HEK293 (cell line): ENCODE results near the gene ATP5MC2.
A peak's percentile ranks its signal among the peaks of the same experiment; 100 is the strongest.

Experiments used
- MEIS1 ChIP-seq: sonication (generic); formaldehyde crosslinking; IDR thresholded peaks from 2 replicates; pipeline ENCODE4 v1.8.1; 2022; ENCODE audit warnings: missing genetic modification reagents, mild to moderate bottlenecking, borderline replicate concordance
- MZF1 ChIP-seq: fragments of 450-650 bp; formaldehyde crosslinking; IDR thresholded peaks from 2 replicates; pipeline ENCODE4 v1.5.1; 2017; ENCODE audit warnings: missing biosample characterization, missing genetic modification characterization, borderline replicate concordance
- OVOL3 ChIP-seq: fragments of 450-650 bp; formaldehyde crosslinking; IDR thresholded peaks from 2 replicates; pipeline ENCODE4 v1.5.1; 2016; ENCODE audit warnings: missing biosample characterization, missing genetic modification characterization
- SP2 ChIP-seq: fragments of 450-650 bp; formaldehyde crosslinking; IDR thresholded peaks from 2 replicates; pipeline ENCODE4 v1.5.1; 2016; ENCODE audit warnings: missing biosample characterization, missing genetic modification characterization
- ZNF138 ChIP-seq: fragments of 450-650 bp; formaldehyde crosslinking; IDR thresholded peaks from 2 replicates; pipeline ENCODE4 v1.5.1; 2016; ENCODE audit warnings: missing biosample characterization, missing genetic modification characterization, borderline replicate concordance
- ZNF175 ChIP-seq: fragments of 450-650 bp; formaldehyde crosslinking; IDR thresholded peaks from 2 replicates; pipeline ENCODE4 v1.5.1; 2016; ENCODE audit warnings: missing biosample characterization, missing genetic modification characterization
- ZNF239 ChIP-seq: fragments of 450-650 bp; formaldehyde crosslinking; IDR thresholded peaks from 2 replicates; pipeline ENCODE4 v1.5.1; 2016; ENCODE audit warnings: missing biosample characterization, missing genetic modification characterization
- ZNF394 ChIP-seq: fragments of 450-650 bp; formaldehyde crosslinking; IDR thresholded peaks from 2 replicates; pipeline ENCODE4 v1.5.1; 2016; ENCODE audit warnings: missing biosample characterization, missing genetic modification characterization, mild to moderate bottlenecking, moderate library complexity, borderline replicate concordance
- ZNF473 ChIP-seq: fragments of 450-650 bp; formaldehyde crosslinking; IDR thresholded peaks from 2 replicates; pipeline ENCODE4 v1.5.1; 2017; ENCODE audit warnings: missing biosample characterization, missing genetic modification characterization
- ZNF510 ChIP-seq: fragments of 450-650 bp; formaldehyde crosslinking; IDR thresholded peaks from 2 replicates; pipeline ENCODE4 v1.5.1; 2018; ENCODE audit warnings: mild to moderate bottlenecking, missing genetic modification characterization, missing biosample characterization; ENCODE audit not compliant: insufficient replicate concordance
- ZNF530 ChIP-seq: fragments of 450-650 bp; formaldehyde crosslinking; IDR thresholded peaks from 2 replicates; pipeline ENCODE4 v1.5.1; 2016; ENCODE audit warnings: low read depth, missing biosample characterization, missing genetic modification characterization
- ZNF561 ChIP-seq: fragments of 450-650 bp; IDR thresholded peaks from 2 replicates; pipeline ENCODE4 v1.5.1; 2018; ENCODE audit warnings: missing biosample characterization, missing genetic modification characterization, borderline replicate concordance
- ZNF571 ChIP-seq: fragments of 450-650 bp; formaldehyde crosslinking; IDR thresholded peaks from 2 replicates; pipeline ENCODE4 v1.5.0; 2017; ENCODE audit warnings: missing biosample characterization, missing genetic modification characterization
- ZNF596 ChIP-seq: fragments of 450-650 bp; IDR thresholded peaks from 2 replicates; pipeline ENCODE4 v1.5.0; 2018; ENCODE audit warnings: missing biosample characterization, mild to moderate bottlenecking, missing genetic modification characterization, moderate library complexity
- ZNF623 ChIP-seq: fragments of 450-650 bp; formaldehyde crosslinking; IDR thresholded peaks from 2 replicates; pipeline ENCODE4 v1.5.1; 2016; ENCODE audit warnings: missing biosample characterization, missing genetic modification characterization
- ZNF624 ChIP-seq: fragments of 450-650 bp; formaldehyde crosslinking; IDR thresholded peaks from 2 replicates; pipeline ENCODE4 v1.5.1; 2017; ENCODE audit warnings: missing biosample characterization, missing genetic modification characterization
- ZNF629 ChIP-seq: fragments of 450-650 bp; formaldehyde crosslinking; IDR thresholded peaks from 2 replicates; pipeline ENCODE4 v1.5.1; 2017; ENCODE audit warnings: missing biosample characterization, missing genetic modification characterization
- ZNF658 ChIP-seq: fragments of 450-650 bp; formaldehyde crosslinking; IDR thresholded peaks from 2 replicates; pipeline ENCODE4; 2016; ENCODE audit warnings: missing biosample characterization, missing genetic modification characterization
- ZSCAN16 ChIP-seq: fragments of 450-650 bp; formaldehyde crosslinking; IDR thresholded peaks from 2 replicates; pipeline ENCODE4 v1.5.1; 2016; ENCODE audit warnings: missing biosample characterization, missing genetic modification characterization
- TF ChIP-seq, protein P1 (sequence below): fragments of 450-650 bp; formaldehyde crosslinking; IDR thresholded peaks from 2 replicates; pipeline ENCODE4 v1.5.1; 2016; ENCODE audit warnings: missing biosample characterization, missing genetic modification characterization
- TF ChIP-seq, protein P2 (sequence below): fragments of 450-650 bp; formaldehyde crosslinking; IDR thresholded peaks from 2 replicates; pipeline ENCODE4 v1.5.1; 2016; ENCODE audit warnings: missing biosample characterization, missing genetic modification characterization, borderline replicate concordance
- TF ChIP-seq, protein P3 (sequence below): fragments of 450-650 bp; formaldehyde crosslinking; IDR thresholded peaks from 2 replicates; pipeline ENCODE4 v1.5.1; 2016; ENCODE audit warnings: missing biosample characterization, missing genetic modification characterization
- TF ChIP-seq, protein P4 (sequence below): fragments of 450-650 bp; formaldehyde crosslinking; IDR thresholded peaks from 2 replicates; pipeline ENCODE4 v1.5.1; 2017; ENCODE audit warnings: missing biosample characterization, missing genetic modification characterization
- TF ChIP-seq, protein P5 (sequence below): fragments of 450-650 bp; formaldehyde crosslinking; IDR thresholded peaks from 2 replicates; pipeline ENCODE4 v1.5.1; 2016; ENCODE audit warnings: missing biosample characterization, missing genetic modification characterization
- TF ChIP-seq, protein P6 (sequence below): fragments of 450-650 bp; formaldehyde crosslinking; IDR thresholded peaks from 2 replicates; pipeline ENCODE4 v1.5.1; 2016; ENCODE audit warnings: missing biosample characterization, missing genetic modification characterization
- TF ChIP-seq, protein P7 (sequence below): fragments of 450-650 bp; formaldehyde crosslinking; IDR thresholded peaks from 2 replicates; pipeline ENCODE4 v1.5.1; 2016; ENCODE audit warnings: missing biosample characterization, missing genetic modification characterization

The ATP5MC2 gene

DNA sequence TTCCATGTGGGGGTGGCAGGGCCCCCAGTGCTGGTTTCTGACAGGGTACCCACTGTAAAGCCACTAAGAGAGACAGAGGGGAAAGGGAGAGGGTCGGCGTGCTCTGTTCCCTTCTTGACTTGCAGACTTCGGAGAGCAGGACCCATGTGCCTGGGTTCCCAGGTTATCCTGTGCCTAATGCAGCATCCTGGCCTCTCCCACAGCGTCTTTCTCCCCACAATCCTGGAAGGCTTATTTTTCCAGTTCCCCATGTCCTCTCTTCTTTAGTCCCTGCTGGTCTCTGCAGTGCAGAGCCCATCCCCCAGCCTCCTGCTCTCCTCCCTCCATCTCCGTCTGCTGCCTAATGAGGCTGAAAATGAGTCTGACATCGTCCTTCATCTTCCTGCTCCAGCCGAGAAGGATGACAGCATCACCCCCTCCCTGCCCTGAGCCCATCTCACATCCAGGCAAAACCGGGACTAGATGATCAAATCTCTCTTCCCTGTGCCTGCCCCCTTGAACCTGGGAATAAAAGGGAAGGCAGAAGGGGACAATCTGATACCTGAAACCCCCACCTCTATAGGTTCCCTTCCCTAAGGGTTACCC is 36.3 kb upstream of the ATP5MC2 start (continued):
- TF ChIP-seq, protein P1, sequence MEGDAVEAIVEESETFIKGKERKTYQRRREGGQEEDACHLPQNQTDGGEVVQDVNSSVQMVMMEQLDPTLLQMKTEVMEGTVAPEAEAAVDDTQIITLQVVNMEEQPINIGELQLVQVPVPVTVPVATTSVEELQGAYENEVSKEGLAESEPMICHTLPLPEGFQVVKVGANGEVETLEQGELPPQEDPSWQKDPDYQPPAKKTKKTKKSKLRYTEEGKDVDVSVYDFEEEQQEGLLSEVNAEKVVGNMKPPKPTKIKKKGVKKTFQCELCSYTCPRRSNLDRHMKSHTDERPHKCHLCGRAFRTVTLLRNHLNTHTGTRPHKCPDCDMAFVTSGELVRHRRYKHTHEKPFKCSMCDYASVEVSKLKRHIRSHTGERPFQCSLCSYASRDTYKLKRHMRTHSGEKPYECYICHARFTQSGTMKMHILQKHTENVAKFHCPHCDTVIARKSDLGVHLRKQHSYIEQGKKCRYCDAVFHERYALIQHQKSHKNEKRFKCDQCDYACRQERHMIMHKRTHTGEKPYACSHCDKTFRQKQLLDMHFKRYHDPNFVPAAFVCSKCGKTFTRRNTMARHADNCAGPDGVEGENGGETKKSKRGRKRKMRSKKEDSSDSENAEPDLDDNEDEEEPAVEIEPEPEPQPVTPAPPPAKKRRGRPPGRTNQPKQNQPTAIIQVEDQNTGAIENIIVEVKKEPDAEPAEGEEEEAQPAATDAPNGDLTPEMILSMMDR (tag by site-specific recombination): no peak
- TF ChIP-seq ZNF510 (tag by site-specific recombination) (no peak), ZNF624 (tag by site-specific recombination) (no peak), SP2 (no peak), ZNF623 (tag by site-specific recombination) (no peak), MEIS1 (CRISPR knock-in tag) (no peak), ZNF394 (no peak; the same call in 1 of the 2 replicates), ZNF571 (no peak), ZNF473 (tag by site-specific recombination) (no peak), ZSCAN16 (tag by site-specific recombination) (no peak), ZNF530 (no peak), ZNF629 (tag by site-specific recombination) (peak; percentile 93), ZNF596 (tag by site-specific recombination) (no peak), ZNF239 (tag by site-specific recombination) (no peak), ZNF658 (tag by site-specific recombination) (no peak), ZNF175 (no peak), OVOL3 (tag by site-specific recombination) (no peak), ZNF138 (tag by site-specific recombination) (no peak), ZNF561 (no peak), MZF1 (tag by site-specific recombination) (no peak; the same call in 1 of the 2 replicates)
- TF ChIP-seq, protein P2, sequence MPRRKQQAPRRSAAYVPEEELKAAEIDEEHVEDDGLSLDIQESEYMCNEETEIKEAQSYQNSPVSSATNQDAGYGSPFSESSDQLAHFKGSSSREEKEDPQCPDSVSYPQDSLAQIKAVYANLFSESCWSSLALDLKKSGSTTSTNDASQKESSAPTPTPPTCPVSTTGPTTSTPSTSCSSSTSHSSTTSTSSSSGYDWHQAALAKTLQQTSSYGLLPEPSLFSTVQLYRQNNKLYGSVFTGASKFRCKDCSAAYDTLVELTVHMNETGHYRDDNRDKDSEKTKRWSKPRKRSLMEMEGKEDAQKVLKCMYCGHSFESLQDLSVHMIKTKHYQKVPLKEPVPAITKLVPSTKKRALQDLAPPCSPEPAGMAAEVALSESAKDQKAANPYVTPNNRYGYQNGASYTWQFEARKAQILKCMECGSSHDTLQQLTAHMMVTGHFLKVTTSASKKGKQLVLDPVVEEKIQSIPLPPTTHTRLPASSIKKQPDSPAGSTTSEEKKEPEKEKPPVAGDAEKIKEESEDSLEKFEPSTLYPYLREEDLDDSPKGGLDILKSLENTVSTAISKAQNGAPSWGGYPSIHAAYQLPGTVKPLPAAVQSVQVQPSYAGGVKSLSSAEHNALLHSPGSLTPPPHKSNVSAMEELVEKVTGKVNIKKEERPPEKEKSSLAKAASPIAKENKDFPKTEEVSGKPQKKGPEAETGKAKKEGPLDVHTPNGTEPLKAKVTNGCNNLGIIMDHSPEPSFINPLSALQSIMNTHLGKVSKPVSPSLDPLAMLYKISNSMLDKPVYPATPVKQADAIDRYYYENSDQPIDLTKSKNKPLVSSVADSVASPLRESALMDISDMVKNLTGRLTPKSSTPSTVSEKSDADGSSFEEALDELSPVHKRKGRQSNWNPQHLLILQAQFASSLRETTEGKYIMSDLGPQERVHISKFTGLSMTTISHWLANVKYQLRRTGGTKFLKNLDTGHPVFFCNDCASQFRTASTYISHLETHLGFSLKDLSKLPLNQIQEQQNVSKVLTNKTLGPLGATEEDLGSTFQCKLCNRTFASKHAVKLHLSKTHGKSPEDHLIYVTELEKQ (tag by site-specific recombination): peak; percentile 89
- TF ChIP-seq, protein P3, sequence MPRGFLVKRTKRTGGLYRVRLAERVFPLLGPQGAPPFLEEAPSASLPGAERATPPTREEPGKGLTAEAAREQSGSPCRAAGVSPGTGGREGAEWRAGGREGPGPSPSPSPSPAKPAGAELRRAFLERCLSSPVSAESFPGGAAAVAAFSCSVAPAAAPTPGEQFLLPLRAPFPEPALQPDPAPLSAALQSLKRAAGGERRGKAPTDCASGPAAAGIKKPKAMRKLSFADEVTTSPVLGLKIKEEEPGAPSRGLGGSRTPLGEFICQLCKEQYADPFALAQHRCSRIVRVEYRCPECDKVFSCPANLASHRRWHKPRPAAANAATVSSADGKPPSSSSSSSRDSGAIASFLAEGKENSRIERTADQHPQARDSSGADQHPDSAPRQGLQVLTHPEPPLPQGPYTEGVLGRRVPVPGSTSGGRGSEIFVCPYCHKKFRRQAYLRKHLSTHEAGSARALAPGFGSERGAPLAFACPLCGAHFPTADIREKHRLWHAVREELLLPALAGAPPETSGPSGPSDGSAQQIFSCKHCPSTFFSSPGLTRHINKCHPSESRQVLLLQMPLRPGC (tag by site-specific recombination): no peak; the same call in 1 of the 2 replicates
- TF ChIP-seq, protein P4, sequence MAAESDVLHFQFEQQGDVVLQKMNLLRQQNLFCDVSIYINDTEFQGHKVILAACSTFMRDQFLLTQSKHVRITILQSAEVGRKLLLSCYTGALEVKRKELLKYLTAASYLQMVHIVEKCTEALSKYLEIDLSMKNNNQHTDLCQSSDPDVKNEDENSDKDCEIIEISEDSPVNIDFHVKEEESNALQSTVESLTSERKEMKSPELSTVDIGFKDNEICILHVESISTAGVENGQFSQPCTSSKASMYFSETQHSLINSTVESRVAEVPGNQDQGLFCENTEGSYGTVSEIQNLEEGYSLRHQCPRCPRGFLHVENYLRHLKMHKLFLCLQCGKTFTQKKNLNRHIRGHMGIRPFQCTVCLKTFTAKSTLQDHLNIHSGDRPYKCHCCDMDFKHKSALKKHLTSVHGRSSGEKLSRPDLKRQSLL (tag by site-specific recombination): no peak
- TF ChIP-seq, protein P5, sequence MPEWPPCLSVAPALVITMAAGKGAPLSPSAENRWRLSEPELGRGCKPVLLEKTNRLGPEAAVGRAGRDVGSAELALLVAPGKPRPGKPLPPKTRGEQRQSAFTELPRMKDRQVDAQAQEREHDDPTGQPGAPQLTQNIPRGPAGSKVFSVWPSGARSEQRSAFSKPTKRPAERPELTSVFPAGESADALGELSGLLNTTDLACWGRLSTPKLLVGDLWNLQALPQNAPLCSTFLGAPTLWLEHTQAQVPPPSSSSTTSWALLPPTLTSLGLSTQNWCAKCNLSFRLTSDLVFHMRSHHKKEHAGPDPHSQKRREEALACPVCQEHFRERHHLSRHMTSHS (tag by site-specific recombination): no peak
- TF ChIP-seq, protein P6, sequence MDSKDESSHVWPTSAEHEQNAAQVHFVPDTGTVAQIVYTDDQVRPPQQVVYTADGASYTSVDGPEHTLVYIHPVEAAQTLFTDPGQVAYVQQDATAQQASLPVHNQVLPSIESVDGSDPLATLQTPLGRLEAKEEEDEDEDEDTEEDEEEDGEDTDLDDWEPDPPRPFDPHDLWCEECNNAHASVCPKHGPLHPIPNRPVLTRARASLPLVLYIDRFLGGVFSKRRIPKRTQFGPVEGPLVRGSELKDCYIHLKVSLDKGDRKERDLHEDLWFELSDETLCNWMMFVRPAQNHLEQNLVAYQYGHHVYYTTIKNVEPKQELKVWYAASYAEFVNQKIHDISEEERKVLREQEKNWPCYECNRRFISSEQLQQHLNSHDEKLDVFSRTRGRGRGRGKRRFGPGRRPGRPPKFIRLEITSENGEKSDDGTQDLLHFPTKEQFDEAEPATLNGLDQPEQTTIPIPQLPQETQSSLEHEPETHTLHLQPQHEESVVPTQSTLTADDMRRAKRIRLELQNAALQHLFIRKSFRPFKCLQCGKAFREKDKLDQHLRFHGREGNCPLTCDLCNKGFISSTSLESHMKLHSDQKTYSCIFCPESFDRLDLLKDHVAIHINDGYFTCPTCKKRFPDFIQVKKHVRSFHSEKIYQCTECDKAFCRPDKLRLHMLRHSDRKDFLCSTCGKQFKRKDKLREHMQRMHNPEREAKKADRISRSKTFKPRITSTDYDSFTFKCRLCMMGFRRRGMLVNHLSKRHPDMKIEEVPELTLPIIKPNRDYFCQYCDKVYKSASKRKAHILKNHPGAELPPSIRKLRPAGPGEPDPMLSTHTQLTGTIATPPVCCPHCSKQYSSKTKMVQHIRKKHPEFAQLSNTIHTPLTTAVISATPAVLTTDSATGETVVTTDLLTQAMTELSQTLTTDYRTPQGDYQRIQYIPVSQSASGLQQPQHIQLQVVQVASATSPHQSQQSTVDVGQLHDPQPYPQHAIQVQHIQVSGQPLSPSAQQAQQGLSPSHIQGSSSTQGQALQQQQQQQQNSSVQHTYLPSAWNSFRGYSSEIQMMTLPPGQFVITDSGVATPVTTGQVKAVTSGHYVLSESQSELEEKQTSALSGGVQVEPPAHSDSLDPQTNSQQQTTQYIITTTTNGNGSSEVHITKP (tag by site-specific recombination): peak; percentile 63
- TF ChIP-seq, protein P7, sequence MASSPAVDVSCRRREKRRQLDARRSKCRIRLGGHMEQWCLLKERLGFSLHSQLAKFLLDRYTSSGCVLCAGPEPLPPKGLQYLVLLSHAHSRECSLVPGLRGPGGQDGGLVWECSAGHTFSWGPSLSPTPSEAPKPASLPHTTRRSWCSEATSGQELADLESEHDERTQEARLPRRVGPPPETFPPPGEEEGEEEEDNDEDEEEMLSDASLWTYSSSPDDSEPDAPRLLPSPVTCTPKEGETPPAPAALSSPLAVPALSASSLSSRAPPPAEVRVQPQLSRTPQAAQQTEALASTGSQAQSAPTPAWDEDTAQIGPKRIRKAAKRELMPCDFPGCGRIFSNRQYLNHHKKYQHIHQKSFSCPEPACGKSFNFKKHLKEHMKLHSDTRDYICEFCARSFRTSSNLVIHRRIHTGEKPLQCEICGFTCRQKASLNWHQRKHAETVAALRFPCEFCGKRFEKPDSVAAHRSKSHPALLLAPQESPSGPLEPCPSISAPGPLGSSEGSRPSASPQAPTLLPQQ (tag by site-specific recombination): peak; percentile 70
